Measurements from ENCODE around the gene TMEM120B.
A peak's percentile ranks its signal among the peaks of the same experiment; 100 is the strongest.

TMEM120B gene

DNA sequence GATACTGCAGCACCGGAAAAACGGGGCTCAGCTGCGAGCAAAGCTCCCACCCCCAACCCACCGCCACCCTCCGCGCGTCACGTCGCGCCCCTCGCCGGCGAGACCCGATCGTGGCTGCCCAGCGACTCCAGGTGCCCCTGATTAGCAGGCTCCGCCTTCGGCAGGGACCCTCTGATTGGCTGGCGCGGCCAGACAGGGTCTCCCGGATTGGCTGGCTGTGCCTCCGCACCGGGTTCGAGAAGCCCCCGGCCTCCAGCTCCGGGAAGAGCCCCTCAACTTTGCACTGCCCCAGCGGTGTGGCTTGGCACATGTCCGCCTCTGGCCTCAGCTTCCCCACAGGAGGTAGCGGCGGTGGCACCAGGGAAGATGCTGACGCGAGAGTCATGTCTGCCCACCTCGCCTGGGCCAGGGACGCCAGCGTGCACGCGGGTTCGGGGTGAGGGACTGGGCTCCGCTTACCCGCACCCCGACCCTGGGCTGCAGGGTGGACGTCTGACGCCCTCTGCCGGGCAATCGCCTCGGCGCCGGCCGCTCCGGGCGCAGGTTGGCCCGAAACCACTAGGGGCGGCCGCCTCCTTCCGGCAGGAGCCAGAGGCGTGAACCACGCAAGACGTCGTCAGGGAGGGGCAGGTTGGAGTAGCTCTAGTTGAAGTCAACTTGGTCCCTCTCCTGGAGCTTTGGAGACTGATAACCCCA is 81.4 kb downstream of the TMEM120B start:
- DNase-seq: peak; percentile 96

DNA sequence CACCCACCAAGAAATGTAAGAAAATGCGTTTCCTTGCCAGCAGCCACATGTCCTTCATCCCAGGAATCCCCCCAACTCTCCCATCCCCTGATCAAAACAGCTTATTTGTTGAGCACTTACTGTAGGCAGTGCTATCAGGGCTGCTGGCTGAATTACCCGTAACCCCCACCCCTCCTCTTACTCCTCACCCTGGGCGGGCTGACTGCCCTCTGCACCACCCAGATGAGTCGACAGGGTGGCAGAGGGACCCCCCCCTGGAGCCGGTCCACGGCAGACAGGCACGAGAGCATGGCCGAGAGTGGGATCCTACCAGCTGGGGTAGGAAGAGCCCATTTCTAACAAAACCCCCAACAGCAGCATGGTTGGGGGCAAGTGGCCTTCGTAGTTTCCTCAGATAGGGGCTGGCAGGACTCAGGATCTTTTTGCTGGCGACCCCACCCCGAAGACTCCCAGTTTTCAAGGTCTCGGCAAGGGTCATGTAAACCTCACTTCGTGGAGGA is 82.0 kb downstream of the TMEM120B start:
- no peak for DNase-seq

GRCh38 chr12:121795034-121795968 is 82.7 kb downstream of the TMEM120B start:
- peak; percentile 96 for DNase-seq

DNA sequence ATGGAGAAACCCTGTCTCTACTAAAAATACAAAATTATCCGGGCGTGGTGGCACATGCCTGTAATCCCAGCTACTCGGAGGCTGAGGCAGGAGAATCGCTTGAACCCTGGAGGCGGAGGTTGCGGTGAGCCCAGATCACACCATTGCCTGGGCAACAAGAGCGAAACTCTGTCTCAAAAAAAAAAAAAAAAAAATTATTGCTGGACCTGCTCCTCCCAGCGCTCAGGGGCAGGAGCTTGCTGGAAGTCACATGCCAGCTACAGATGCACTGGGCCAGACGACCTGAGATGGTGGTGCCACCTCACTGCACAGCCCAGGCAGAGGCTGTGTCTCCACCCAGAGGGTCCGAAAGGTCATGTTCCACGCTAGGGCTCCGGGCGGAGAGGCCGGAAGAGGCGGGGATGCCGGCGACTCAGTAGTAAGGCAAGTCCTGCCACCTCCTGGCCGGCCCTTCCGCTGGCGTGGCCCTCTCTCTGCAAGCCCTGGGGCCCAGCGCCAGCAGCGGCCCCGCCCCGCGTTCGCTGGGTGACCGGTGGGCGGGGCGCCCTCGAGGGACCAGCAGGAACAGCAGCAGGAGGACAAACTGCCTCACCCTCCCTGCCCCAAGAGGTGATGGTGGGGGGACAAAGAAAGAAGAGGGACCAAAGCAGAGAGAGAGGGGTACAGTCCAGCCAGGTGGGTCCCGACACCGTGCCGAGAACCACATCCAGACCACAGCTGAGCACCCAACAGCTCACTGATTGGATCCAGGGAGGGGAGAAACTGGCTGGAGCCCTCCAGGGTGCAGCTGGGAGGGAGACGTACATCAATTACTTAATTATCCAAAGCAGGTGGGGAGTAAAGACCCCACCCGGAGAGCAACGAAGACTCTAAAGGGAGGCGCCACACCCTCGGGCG is 84.6 kb downstream of the TMEM120B start:
- DNase-seq: peak; percentile 87

- DNase-seq: peak; percentile 79
Measured at GRCh38 chr12:121797937-121798786, 85.6 kb downstream of the TMEM120B start.

DNA sequence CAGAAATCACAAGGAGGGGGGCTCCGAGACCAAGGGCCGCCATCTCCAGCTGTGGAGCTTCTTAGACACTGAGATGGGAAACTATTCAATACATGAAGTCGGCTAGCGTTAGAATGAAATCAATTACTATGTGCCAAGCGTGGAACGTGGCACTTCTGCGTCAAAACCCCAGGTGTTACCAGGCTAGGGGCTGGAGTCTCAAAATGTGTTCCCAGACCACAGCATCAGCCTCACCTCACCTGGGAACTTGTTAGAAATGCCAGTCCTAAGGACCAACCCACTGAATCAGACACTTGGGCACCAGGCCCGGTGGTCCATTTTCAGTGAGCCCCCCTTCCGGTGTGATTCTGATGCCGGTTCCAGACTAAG is 86.2 kb downstream of the TMEM120B start:
- peak; percentile 58 for DNase-seq

DNA sequence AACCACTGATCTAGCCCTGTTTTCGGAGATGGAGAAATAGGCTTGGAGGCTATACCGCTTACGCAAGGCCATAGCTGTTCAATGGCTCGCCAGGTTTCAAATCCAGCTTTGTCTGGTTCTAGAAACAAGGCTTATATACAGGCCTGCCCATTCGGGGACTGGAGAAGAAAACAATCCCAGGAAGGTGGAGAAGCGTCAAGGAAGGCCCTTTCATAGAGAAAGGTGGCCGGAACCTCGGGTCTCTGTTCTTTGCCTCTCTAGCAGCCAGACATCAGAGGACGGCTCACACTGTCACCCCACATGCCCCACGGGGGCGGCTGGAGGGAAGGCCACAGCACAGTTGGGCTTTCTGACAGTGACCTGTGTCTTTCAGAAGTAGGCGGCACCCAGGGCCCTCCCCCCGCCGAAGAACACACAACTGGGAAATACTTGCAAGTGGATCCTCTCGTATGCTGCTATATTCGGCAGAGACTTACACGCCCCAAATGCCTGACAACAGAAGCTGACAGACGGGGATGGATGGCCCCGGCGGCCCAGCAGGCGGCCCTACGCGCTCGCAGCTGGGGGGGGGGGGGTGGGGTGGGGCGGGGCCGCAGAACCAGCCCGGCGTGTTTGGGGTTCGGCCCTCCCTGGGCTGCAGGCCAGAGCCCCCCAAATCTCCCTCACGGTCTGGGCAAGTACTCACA is 86.7 kb downstream of the TMEM120B start:
- DNase-seq: peak; percentile 82

- DNase-seq: peak; percentile 86
Measured at GRCh38 chr12:121799842-121800693, 87.5 kb downstream of the TMEM120B start.

- DNase-seq: peak; percentile 86
Measured at GRCh38 chr12:121800694-121801594, 88.4 kb downstream of the TMEM120B start.

- peak; percentile 82 for DNase-seq
Measured at GRCh38 chr12:121801595-121802484, 89.3 kb downstream of the TMEM120B start.

GRCh38 chr12:121802485-121802842 is 89.9 kb downstream of the TMEM120B start:
- no peak for DNase-seq

GRCh38 chr12:121802843-121803698 is 90.5 kb downstream of the TMEM120B start:
- DNase-seq: peak; percentile 99

DNA sequence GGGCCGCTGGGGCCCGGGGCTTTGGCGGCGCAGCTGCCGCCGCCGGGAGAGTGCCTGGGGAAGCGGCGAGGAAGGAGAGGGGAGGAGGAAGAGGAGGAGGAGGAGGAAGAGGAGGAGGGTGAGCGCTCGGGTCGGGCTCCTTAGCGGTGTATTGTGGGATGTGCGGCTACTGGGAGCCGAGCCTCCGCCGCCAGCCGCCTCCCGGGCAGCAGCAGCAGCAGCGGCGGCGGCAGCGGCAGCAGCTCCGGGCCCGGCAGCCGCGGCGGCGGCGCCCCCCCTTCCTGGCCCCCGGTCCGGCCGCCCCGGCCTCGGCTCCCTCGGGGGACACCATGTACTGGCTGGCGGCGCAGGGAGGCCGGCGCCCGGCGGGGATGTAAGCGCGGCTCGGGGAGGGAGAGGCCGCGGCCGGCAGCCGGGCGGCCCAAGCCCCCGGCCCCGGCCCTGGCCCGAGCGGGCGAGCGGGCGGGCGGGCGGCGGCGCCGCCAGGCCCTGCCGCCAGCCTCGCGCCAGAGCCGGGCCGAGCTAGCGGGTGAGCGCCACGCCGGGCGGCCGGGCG is 91.4 kb downstream of the TMEM120B start, which contains the start of gene SETD1B:
TSS of gene SETD1B (plus strand) at position 149 of the 556 bp plus-strand sequence. CDS start 729 bp downstream, outside the sequence.
- DNase-seq: peak; percentile 82

DNA sequence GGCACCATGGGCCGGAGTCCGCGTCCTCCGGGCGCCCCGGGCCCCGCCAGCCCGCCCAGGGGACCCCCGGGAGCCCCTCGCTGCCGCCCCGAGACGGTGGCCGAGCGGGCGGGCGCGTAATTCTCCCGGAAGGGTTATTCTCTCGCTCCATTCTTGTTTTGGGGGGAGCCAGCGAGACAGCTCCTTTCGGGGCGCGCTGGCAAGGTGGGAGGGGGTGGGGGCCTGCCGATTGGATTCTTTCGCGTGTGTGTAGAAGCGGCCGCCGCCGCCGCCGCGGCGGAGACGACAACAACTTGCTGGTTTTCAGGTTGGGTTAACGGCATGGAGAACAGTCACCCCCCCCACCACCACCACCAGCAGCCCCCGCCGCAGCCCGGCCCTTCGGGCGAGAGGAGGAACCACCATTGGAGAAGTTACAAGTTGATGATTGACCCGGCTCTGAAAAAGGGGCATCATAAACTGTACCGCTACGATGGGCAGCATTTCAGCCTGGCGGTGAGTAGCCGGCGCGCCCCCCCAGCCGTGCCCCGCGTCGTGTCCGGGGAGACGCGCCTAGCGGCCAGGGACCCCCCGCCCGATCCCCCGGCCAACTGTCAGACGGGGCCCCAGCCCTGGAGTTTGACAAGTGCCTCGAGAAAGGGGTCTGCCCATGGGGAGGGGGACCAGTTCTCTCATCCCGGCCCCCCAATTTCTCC is 92.0 kb downstream of the TMEM120B start:
- peak; percentile 61 for DNase-seq

- peak; percentile 75 for DNase-seq
Measured at GRCh38 chr12:121805171-121806008, 92.8 kb downstream of the TMEM120B start.
